OCI-LY1 (cell line): ENCODE results near the gene ZNF778.
"Not testable (repeated sequence)": the region's sequence is repeated elsewhere in the genome, so short reads cannot be mapped to it uniquely, and the experiment has no call there.

Source experiments
- H2AFZ ChIP-seq: fragments of 200-600 bp; sonication (generic), shearing (Covaris generic); 2 replicates; pipeline ENCODE4 v1.6.0; 2014; ENCODE audit warnings: antibody characterized with exemption, mild to moderate bottlenecking, low read length
- H3F3A ChIP-seq: fragments of 200-600 bp; sonication (generic), shearing (Covaris generic); 2 replicates; pipeline ENCODE4 v1.6.0; 2014; ENCODE audit warnings: mild to moderate bottlenecking, antibody characterized with exemption, low read length, moderate library complexity; ENCODE audit not compliant: insufficient read depth
- H3K27ac ChIP-seq: fragments of 200-600 bp; sonication (generic); 2 replicates; pipeline ENCODE4 v1.5.1; 2014; ENCODE audit warnings: low read length, mixed run types, mild to moderate bottlenecking, low read depth; ENCODE audit not compliant: poor library complexity, severe bottlenecking
- H3K27me3 ChIP-seq: fragments of 200-600 bp; sonication (generic); 2 replicates; pipeline ENCODE4 v1.6.0; 2014; ENCODE audit warnings: antibody characterized with exemption, mild to moderate bottlenecking, low read length, moderate library complexity; ENCODE audit not compliant: insufficient read depth
- H3K36me3 ChIP-seq: fragments of 200-600 bp; sonication (generic); 2 replicates; pipeline ENCODE4 v1.6.1; 2014; ENCODE audit warnings: mild to moderate bottlenecking, antibody characterized with exemption, low read length, moderate library complexity, mixed read lengths; ENCODE audit not compliant: insufficient read depth
- H3K4me1 ChIP-seq: fragments of 200-600 bp; sonication (generic); 2 replicates; pipeline ENCODE4 v1.5.1; 2014; ENCODE audit warnings: mild to moderate bottlenecking, low read length, moderate library complexity; ENCODE audit not compliant: insufficient read depth, severe bottlenecking
- H3K4me2 ChIP-seq: fragments of 200-600 bp; sonication (generic), shearing (Covaris generic); 2 replicates; pipeline ENCODE4 v1.6.1; 2014; ENCODE audit warnings: low read length
- H3K4me3 ChIP-seq: fragments of 200-600 bp; sonication (generic); 2 replicates; pipeline ENCODE4 v1.5.1; 2014; ENCODE audit warnings: low read length, low read depth, mild to moderate bottlenecking, mixed read lengths; ENCODE audit not compliant: poor library complexity, severe bottlenecking
- H3K79me2 ChIP-seq: fragments of 200-600 bp; shearing (Covaris generic); 2 replicates; pipeline ENCODE4 v1.6.1; 2016; ENCODE audit warnings: mixed run types, low read length, mixed read lengths; ENCODE audit not compliant: insufficient read depth
- H3K9ac ChIP-seq: fragments of 200-600 bp; sonication (generic), shearing (Covaris generic); 2 replicates; pipeline ENCODE4 v1.6.1; 2014; ENCODE audit warnings: mild to moderate bottlenecking, low read length, mixed read lengths
- H3K9me2 ChIP-seq: fragments of 200-600 bp; sonication (generic), shearing (Covaris generic); 2 replicates; pipeline ENCODE4 v1.6.1; 2014; ENCODE audit warnings: low read depth, mild to moderate bottlenecking, low read length, mixed read lengths
- H3K9me3 ChIP-seq: fragments of 200-600 bp; shearing (Covaris generic); 2 replicates; pipeline ENCODE4 v1.6.1; 2014; ENCODE audit warnings: low read length, mixed read lengths
- H4K20me1 ChIP-seq: fragments of 200-600 bp; sonication (generic), shearing (Covaris generic); 2 replicates; pipeline ENCODE4 v1.6.0; 2016; ENCODE audit warnings: mild to moderate bottlenecking, low read length; ENCODE audit not compliant: insufficient read depth
- EZH2 ChIP-seq: fragments of 200-600 bp; sonication (generic), shearing (Covaris generic); IDR thresholded peaks from 2 replicates; pipeline ENCODE4 v1.8.0; 2017; ENCODE audit warnings: borderline replicate concordance, mixed run types, mild to moderate bottlenecking, antibody characterized with exemption, low read length, moderate library complexity, mixed read lengths
- TF ChIP-seq, protein P1 (sequence below): fragments of 200-600 bp; sonication (generic), shearing (Covaris generic); IDR thresholded peaks from 2 replicates; pipeline ENCODE4 v1.5.1; 2017; ENCODE audit warnings: mild to moderate bottlenecking, antibody characterized with exemption, low read length, moderate library complexity, mixed read lengths

Gene ZNF778

DNA sequence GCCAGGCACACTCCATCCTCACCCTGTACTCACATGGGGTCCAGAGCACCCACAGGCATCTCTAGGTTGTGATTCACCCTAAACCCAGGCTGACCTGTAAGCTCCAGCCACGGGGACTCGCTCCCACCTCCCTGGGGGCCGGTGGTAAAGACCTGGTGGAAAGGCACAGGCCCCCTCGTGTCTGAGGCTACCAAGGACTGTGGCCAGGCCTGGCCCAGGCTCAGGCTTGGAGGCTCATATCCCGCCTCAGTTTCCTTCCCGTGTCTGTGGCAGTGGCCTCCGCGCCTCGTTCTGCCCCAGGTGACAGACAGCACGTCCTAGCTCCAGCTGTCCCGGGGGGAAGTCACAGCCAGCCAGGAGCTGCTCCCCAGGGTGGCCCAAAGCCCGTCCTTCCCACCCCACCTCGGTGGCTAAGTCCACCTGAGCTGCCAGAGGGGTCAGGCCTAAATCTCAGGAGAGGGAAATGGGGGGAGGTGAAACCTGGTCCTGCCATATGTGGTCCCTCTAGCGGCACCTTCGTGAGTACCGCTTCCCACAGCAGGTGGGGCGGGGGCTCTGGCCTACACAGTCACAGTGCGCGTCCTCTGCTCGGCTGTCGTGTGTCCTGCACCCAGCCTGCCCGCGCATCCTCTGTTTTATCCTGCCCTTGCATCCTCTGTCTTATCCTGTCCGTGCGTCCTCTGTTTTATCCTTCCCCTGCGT is 33.4 kb upstream of the ZNF778 start:
- no peak for TF ChIP-seq EZH2
- Histone ChIP-seq H3K36me3 (no peaks in the 10 kb centered on the region), H3K27me3 (peaks cover 3% of the 10 kb centered on the region; the same call in 1 of the 2 replicates), H3K4me2 (no peak overlapping the region), H3K9me2 (no peaks in the 10 kb centered on the region), H3F3A (no peaks in the 10 kb centered on the region), H4K20me1 (no peaks in the 10 kb centered on the region), H3K9ac (no peak overlapping the region), H3K27ac (no peak overlapping the region), H2AFZ (no peak overlapping the region), H3K79me2 (no peaks in the 10 kb centered on the region), H3K9me3 (no peaks in the 10 kb centered on the region), H3K4me3 (no peak overlapping the region), H3K4me1 (no peaks in the 10 kb centered on the region)

DNA sequence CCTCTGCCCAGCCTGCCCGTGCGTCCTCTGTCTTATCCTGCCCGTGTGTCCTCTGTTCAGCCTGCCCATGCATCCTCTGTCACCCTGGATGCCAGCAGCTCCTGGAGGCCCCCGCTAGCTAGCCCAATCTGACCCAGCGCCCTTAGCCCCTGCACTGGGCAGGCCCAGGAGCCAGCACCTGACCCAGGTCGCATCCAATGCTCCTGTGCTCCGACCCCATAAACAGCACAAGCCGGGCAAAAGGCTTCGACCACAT is 32.9 kb upstream of the ZNF778 start:
- Histone ChIP-seq H3F3A (0 out of 2 replicates have a peak, but pooled peaks cover 2% of the 10 kb centered on the region), H3K79me2 (no peaks in the 10 kb centered on the region), H3K9me3 (no peaks in the 10 kb centered on the region), H3K9me2 (no peaks in the 10 kb centered on the region), H3K27me3 (0 out of 2 replicates have a peak, but pooled peaks cover 3% of the 10 kb centered on the region), H3K4me1 (no peaks in the 10 kb centered on the region), H2AFZ (no peak overlapping the region), H3K36me3 (no peaks in the 10 kb centered on the region), H3K4me2 (no peak overlapping the region), H3K4me3 (no peak overlapping the region), H4K20me1 (no peaks in the 10 kb centered on the region), H3K9ac (no peak overlapping the region), H3K27ac (no peak overlapping the region)
- TF ChIP-seq EZH2, result no peak
- TF ChIP-seq, protein P1, sequence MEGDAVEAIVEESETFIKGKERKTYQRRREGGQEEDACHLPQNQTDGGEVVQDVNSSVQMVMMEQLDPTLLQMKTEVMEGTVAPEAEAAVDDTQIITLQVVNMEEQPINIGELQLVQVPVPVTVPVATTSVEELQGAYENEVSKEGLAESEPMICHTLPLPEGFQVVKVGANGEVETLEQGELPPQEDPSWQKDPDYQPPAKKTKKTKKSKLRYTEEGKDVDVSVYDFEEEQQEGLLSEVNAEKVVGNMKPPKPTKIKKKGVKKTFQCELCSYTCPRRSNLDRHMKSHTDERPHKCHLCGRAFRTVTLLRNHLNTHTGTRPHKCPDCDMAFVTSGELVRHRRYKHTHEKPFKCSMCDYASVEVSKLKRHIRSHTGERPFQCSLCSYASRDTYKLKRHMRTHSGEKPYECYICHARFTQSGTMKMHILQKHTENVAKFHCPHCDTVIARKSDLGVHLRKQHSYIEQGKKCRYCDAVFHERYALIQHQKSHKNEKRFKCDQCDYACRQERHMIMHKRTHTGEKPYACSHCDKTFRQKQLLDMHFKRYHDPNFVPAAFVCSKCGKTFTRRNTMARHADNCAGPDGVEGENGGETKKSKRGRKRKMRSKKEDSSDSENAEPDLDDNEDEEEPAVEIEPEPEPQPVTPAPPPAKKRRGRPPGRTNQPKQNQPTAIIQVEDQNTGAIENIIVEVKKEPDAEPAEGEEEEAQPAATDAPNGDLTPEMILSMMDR, result no peak

DNA sequence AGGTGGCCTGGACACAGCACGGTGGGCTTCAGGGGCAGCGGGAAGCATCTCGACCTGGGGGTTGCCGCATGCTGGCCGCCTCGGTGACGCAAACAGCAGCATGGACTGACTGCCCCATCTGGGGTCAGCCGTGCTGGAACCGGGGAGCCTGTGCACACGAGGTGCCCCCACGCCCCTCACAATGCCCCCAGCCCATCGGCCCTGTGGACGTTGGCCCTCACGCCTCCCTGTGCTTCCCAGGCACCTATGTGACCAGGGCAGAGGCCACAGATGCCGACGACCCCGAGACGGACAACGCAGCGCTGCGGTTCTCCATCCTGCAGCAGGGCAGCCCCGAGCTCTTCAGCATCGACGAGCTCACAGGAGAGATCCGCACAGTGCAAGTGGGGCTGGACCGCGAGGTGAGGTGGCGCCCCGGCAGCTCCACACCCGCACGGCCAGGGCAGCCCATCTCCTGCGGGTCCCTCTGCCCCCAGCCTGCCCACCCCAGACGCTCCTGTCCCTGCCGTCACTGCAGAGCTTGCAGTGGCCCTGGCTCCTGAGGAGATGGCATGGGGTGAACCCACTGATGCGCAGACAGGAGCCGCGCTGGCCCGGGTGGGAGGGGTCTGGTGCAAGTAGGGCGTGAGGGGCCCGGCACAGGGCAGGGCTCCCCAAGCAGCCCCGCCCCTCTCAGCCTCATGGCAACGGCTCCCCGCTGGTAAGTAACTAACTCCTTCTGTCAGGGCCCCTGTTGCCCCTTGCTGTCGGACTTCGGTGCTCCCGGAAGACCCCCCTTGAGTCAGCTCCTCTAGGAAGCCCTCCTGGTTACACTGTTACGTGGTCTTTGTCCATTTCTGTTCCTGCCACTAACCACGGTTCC is 32.3 kb upstream of the ZNF778 start:
- TF ChIP-seq, protein P1, result no peak
- no peak for TF ChIP-seq EZH2
- Histone ChIP-seq H3K79me2 (no peaks in the 10 kb centered on the region), H3K27me3 (0 out of 2 replicates have a peak, but pooled peaks cover 6% of the 10 kb centered on the region), H3K4me1 (no peaks in the 10 kb centered on the region), H4K20me1 (no peaks in the 10 kb centered on the region), H3K9ac (no peak overlapping the region), H3K9me2 (no peaks in the 10 kb centered on the region), H3K9me3 (no peaks in the 10 kb centered on the region), H3K4me3 (no peak overlapping the region), H3K4me2 (no peak overlapping the region), H3K36me3 (no peaks in the 10 kb centered on the region), H3F3A (0 out of 2 replicates have a peak, but pooled peaks cover 6% of the 10 kb centered on the region), H3K27ac (no peak overlapping the region), H2AFZ (no peak overlapping the region)

DNA sequence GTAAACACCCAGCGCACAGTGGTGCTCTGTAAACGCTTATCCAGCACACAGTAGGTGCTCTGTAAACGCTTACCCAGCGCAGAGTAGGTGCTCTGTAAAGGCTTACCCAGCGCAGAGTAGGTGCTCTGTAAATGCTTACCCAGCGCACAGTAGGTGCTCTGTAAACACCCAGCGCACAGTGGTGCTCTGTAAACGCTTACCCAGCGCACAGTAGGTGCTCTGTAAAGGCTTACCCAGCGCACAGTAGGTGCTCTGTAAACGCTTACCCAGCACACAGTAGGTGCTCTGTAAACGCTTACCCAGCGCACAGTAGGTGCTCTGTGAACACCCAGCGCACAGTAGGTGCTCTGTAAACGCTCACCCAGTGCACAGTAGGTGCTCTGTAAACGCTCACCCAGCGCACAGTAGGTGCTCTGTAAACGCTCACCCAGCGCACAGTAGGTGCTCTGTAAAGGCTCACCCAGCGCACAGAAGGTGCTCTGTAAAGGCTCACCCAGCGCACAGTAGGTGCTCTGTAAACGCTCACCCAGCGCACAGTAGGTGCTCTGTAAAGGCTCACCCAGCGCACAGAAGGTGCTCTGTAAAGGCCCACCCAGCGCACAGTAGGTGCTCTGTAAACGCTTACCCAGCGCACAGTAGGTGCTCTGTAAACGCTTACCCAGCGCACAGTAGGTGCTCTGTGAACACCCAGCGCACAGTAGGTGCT is 31.5 kb upstream of the ZNF778 start:
- H3K9me3 ChIP-seq, H4K20me1 ChIP-seq, H3K9ac ChIP-seq, H3K4me2 ChIP-seq, H3K9me2 ChIP-seq, H2AFZ ChIP-seq, H3K36me3 ChIP-seq, H3K27me3 ChIP-seq, H3K79me2 ChIP-seq, H3K4me1 ChIP-seq, H3K4me3 ChIP-seq, H3K27ac ChIP-seq, H3F3A ChIP-seq: not testable (repeated sequence)

DNA sequence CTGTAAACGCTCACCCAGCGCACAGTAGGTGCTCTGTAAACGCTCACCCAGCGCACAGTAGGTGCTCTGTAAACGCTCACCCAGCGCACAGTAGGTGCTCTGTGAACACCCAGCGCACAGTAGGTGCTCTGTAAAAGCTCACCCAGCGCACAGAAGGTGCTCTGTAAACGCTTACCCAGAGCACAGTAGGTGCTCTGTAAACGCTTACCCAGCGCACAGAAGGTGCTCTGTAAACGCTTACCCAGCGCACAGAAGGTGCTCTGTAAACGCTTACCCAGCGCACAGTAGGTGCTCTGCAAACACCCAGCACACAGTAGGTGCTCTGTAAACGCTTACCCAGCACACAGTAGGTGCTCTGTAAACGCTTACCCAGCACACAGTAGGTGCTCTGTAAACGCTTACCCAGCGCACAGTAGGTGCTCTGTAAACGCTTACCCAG is 30.9 kb upstream of the ZNF778 start:
- not testable (repeated sequence) for H3K9me3 ChIP-seq

More for the DNA sequence above, 30.9 kb upstream of the ZNF778 start:
- not testable (repeated sequence) for H3K4me1 ChIP-seq, H3K4me2 ChIP-seq, H2AFZ ChIP-seq, H3K36me3 ChIP-seq, H3F3A ChIP-seq, H3K4me3 ChIP-seq, H4K20me1 ChIP-seq, H3K27ac ChIP-seq, H3K9ac ChIP-seq, H3K79me2 ChIP-seq, H3K9me2 ChIP-seq
- H3K27me3 ChIP-seq, result 0 out of 2 replicates have a peak, but pooled peaks cover 10% of the 10 kb centered on the region
